Fibroblast of the aortic adventitia (primary cell): Measurements from ENCODE around the gene ZNRF1. TPM values are rescaled to one million over a fixed set of nuclear protein-coding genes. Genes with fewer than 3 reads are reported as not detected.

Source experiments
- DNase-seq: peaks from one replicate; pipeline ENCODE4 v3.0.0-alpha.2; 2010; ENCODE audit warnings: low read depth
- H3K4me3 ChIP-seq: 2 replicates; pipeline ENCODE4 v1.5.1; 2011; ENCODE audit warnings: low read depth, mild to moderate bottlenecking, control low read depth, low read length, moderate library complexity
- CTCF ChIP-seq: IDR thresholded peaks from 2 replicates; pipeline ENCODE4 v1.5.1; 2011; ENCODE audit warnings: mild to moderate bottlenecking, low read length, control low read depth, inconsistent platforms; ENCODE audit not compliant: insufficient read depth
- total RNA-seq: library from RNA; depleted of rRNA; stranded (reverse); fragments of >200 nt; gene quantifications from 2 replicates; pipeline ENCODE4 v1.2.3, GENCODE V29; 2012; ENCODE audit warnings: low replicate concordance

Gene ZNRF1
- total RNA-seq, 1 donor, result 14.5 TPM

- no peak overlapping the region for H3K4me3 ChIP-seq
- no peak for TF ChIP-seq CTCF
- DNase-seq, result no peak
Observed at GRCh38 chr16:75064403-75065148, 65.8 kb downstream of the ZNRF1 start.

- no peak for DNase-seq
- TF ChIP-seq CTCF, result no peak
- no peak overlapping the region for H3K4me3 ChIP-seq
Observed at GRCh38 chr16:75065149-75065505, 66.3 kb downstream of the ZNRF1 start.

GRCh38 chr16:75065521-75066149, 66.8 kb downstream of the ZNRF1 start:
- DNase-seq, result no peak
- no peak overlapping the region for H3K4me3 ChIP-seq
- TF ChIP-seq CTCF, result no peak

- no peak overlapping the region for H3K4me3 ChIP-seq
- no peak for DNase-seq
- TF ChIP-seq CTCF, result no peak
Observed at GRCh38 chr16:75066861-75067447, 68.1 kb downstream of the ZNRF1 start.

GRCh38 chr16:75068085-75069031, 69.5 kb downstream of the ZNRF1 start:
- TF ChIP-seq CTCF, result no peak
- no peak overlapping the region for H3K4me3 ChIP-seq
- no peak for DNase-seq

- no peak for DNase-seq
- no peak for TF ChIP-seq CTCF
- no peak overlapping the region for H3K4me3 ChIP-seq
Observed at GRCh38 chr16:75070012-75070841, 71.4 kb downstream of the ZNRF1 start.
